ENCODE results near the gene SLC19A1. TPM values are rescaled to one million over a fixed set of nuclear protein-coding genes. Genes with fewer than 3 reads are reported as not detected.

The SLC19A1 gene
- total RNA-seq, 2 donors from 2014 or later, result 10.8 to 13.7 TPM

GRCh38 chr21:45448283-45448809 is 93.9 kb downstream of the SLC19A1 start:
- Mint-ChIP-seq H3K4me3 (no peak overlapping the region), H3K27ac (no peak overlapping the region), H3K4me1 (peaks cover 5% of the 10 kb centered on the region), H3K27me3 (peaks cover 42% of the 10 kb centered on the region), H3K36me3 (ENCODE audit: low read depth) (peaks cover 3% of the 10 kb centered on the region)
- no peak for ATAC-seq
- no peaks in the 10 kb centered on the region for H3K9me3 ChIP-seq (ENCODE audit: control insufficient read depth, low read length, poor library complexity, severe bottlenecking)
- no peak for DNase-seq

Other genes starting within 250 kb of the SLC19A1 start
- gene COL18A1, start 137.3 kb downstream of the SLC19A1 start, total RNA-seq, result 10 to 100 TPM in 1 of 2 donors, 1 to 10 TPM in 1; 5.4 to 17.1 TPM
- 1 to 10 TPM in 1 of 2 donors, under 1 TPM in 1; 0.91 to 4.2 TPM for gene PCBP3, start 101.3 kb upstream of the SLC19A1 start, total RNA-seq

All from T-helper 17 cell (primary cell).